Measurements from ENCODE around the gene FOSL2.

DNA sequence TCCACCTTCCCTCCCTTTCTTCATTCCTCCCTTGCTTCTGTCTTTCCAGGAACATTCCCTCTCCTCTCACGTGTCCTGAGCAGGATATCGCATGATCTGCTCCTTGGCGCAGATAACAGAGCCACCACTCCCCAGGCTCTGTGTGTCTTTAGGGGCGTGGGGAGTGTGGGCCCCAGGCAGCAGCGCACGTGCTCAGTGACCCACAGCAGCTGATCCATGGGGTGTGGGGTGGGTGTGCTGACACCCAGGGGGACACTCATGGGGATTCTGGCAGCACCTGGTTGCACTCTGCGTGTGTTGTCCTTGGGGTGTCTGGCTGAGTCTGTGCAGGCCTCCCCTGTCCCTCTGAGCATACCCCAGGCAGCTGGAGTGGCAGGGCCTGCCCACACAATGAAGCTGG lies 9.9 kb upstream of the FOSL2 start:
- no peak for TF ChIP-seq YY1 (IDR thresholded peaks at IDR 0.05; ENCODE audit: insufficient read depth, insufficient read length)
- TF ChIP-seq ZNF274 (IDR thresholded peaks at IDR 0.05; ENCODE audit: low read depth, low read length) = no peak
- TF ChIP-seq SUZ12 (IDR thresholded peaks at IDR 0.05; ENCODE audit: extremely low read depth, insufficient read depth, insufficient read length) = no peak
